ENCODE results near the gene CD248.

CD248 gene

GRCh38 chr11:66289548-66290329 lies 27.1 kb downstream of the CD248 start (continued):
- no peak for TF ChIP-seq ZNF488 (tag by site-specific recombination; IDR thresholded peaks at IDR 0.05)
- TF ChIP-seq ZNF571 (tag by site-specific recombination; IDR thresholded peaks at IDR 0.05) = no peak
- no peak for TF ChIP-seq ZNF175 (tag by site-specific recombination; IDR thresholded peaks at IDR 0.05)
- TF ChIP-seq IKZF3 (tag by site-specific recombination; IDR thresholded peaks at IDR 0.05) = 0 out of 2 replicates have a peak, but pooled peaks have one; percentile 36
- TF ChIP-seq ZNF140 (tag by site-specific recombination; IDR thresholded peaks at IDR 0.05) = no peak
- TF ChIP-seq ZIC2 (tag by site-specific recombination; IDR thresholded peaks at IDR 0.05) = peak; percentile 5; the same call in 1 of the 2 replicates
- no peak for TF ChIP-seq ZNF398 (tag by site-specific recombination; IDR thresholded peaks at IDR 0.05)
- no peak for TF ChIP-seq ZNF626 (tag by site-specific recombination; IDR thresholded peaks at IDR 0.05)
- TF ChIP-seq, protein P1, sequence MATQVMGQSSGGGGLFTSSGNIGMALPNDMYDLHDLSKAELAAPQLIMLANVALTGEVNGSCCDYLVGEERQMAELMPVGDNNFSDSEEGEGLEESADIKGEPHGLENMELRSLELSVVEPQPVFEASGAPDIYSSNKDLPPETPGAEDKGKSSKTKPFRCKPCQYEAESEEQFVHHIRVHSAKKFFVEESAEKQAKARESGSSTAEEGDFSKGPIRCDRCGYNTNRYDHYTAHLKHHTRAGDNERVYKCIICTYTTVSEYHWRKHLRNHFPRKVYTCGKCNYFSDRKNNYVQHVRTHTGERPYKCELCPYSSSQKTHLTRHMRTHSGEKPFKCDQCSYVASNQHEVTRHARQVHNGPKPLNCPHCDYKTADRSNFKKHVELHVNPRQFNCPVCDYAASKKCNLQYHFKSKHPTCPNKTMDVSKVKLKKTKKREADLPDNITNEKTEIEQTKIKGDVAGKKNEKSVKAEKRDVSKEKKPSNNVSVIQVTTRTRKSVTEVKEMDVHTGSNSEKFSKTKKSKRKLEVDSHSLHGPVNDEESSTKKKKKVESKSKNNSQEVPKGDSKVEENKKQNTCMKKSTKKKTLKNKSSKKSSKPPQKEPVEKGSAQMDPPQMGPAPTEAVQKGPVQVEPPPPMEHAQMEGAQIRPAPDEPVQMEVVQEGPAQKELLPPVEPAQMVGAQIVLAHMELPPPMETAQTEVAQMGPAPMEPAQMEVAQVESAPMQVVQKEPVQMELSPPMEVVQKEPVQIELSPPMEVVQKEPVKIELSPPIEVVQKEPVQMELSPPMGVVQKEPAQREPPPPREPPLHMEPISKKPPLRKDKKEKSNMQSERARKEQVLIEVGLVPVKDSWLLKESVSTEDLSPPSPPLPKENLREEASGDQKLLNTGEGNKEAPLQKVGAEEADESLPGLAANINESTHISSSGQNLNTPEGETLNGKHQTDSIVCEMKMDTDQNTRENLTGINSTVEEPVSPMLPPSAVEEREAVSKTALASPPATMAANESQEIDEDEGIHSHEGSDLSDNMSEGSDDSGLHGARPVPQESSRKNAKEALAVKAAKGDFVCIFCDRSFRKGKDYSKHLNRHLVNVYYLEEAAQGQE (tag by site-specific recombination; IDR thresholded peaks at IDR 0.05) = peak; percentile 99
- no peak for TF ChIP-seq ZNF830 (tag by site-specific recombination; IDR thresholded peaks at IDR 0.05; ENCODE audit: low read depth)
- TF ChIP-seq ZNF561 (tag by site-specific recombination; IDR thresholded peaks at IDR 0.05; ENCODE audit: borderline replicate concordance) = no peak
- no peak for TF ChIP-seq ZNF610 (tag by site-specific recombination; IDR thresholded peaks at IDR 0.05; ENCODE audit: borderline replicate concordance)
- no peak for TF ChIP-seq ZNF157 (tag by site-specific recombination; IDR thresholded peaks at IDR 0.05)
- no peak for TF ChIP-seq MEIS1 (CRISPR knock-in tag; IDR thresholded peaks at IDR 0.05; ENCODE audit: borderline replicate concordance)
- 0 out of 2 replicates have a peak, but pooled peaks have one; percentile 18 for TF ChIP-seq KLF10 (tag by site-specific recombination; IDR thresholded peaks at IDR 0.05)
- TF ChIP-seq ZBTB20 (tag by site-specific recombination; IDR thresholded peaks at IDR 0.05) = 0 out of 2 replicates have a peak, but pooled peaks have one; percentile 38
- TF ChIP-seq, protein P2, sequence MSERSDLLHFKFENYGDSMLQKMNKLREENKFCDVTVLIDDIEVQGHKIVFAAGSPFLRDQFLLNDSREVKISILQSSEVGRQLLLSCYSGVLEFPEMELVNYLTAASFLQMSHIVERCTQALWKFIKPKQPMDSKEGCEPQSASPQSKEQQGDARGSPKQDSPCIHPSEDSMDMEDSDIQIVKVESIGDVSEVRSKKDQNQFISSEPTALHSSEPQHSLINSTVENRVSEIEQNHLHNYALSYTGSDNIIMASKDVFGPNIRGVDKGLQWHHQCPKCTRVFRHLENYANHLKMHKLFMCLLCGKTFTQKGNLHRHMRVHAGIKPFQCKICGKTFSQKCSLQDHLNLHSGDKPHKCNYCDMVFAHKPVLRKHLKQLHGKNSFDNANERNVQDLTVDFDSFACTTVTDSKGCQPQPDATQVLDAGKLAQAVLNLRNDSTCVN (tag by site-specific recombination; optimal IDR thresholded peaks at IDR 0.05) = no peak
- TF ChIP-seq ZSCAN30 (tag by site-specific recombination; IDR thresholded peaks at IDR 0.05) = no peak
- peak; percentile 61 for TF ChIP-seq EGR2 (tag by site-specific recombination; IDR thresholded peaks at IDR 0.05; ENCODE audit: low read depth)
- no peak; the same call in 1 of the 2 replicates for TF ChIP-seq ZNF394 (tag by site-specific recombination; IDR thresholded peaks at IDR 0.05; ENCODE audit: borderline replicate concordance)
- no peak for TF ChIP-seq ZNF660 (tag by site-specific recombination; IDR thresholded peaks at IDR 0.05)
- TF ChIP-seq, protein P3, sequence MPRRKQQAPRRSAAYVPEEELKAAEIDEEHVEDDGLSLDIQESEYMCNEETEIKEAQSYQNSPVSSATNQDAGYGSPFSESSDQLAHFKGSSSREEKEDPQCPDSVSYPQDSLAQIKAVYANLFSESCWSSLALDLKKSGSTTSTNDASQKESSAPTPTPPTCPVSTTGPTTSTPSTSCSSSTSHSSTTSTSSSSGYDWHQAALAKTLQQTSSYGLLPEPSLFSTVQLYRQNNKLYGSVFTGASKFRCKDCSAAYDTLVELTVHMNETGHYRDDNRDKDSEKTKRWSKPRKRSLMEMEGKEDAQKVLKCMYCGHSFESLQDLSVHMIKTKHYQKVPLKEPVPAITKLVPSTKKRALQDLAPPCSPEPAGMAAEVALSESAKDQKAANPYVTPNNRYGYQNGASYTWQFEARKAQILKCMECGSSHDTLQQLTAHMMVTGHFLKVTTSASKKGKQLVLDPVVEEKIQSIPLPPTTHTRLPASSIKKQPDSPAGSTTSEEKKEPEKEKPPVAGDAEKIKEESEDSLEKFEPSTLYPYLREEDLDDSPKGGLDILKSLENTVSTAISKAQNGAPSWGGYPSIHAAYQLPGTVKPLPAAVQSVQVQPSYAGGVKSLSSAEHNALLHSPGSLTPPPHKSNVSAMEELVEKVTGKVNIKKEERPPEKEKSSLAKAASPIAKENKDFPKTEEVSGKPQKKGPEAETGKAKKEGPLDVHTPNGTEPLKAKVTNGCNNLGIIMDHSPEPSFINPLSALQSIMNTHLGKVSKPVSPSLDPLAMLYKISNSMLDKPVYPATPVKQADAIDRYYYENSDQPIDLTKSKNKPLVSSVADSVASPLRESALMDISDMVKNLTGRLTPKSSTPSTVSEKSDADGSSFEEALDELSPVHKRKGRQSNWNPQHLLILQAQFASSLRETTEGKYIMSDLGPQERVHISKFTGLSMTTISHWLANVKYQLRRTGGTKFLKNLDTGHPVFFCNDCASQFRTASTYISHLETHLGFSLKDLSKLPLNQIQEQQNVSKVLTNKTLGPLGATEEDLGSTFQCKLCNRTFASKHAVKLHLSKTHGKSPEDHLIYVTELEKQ (tag by site-specific recombination; IDR thresholded peaks at IDR 0.05; ENCODE audit: borderline replicate concordance) = no peak
- TF ChIP-seq, protein P4, sequence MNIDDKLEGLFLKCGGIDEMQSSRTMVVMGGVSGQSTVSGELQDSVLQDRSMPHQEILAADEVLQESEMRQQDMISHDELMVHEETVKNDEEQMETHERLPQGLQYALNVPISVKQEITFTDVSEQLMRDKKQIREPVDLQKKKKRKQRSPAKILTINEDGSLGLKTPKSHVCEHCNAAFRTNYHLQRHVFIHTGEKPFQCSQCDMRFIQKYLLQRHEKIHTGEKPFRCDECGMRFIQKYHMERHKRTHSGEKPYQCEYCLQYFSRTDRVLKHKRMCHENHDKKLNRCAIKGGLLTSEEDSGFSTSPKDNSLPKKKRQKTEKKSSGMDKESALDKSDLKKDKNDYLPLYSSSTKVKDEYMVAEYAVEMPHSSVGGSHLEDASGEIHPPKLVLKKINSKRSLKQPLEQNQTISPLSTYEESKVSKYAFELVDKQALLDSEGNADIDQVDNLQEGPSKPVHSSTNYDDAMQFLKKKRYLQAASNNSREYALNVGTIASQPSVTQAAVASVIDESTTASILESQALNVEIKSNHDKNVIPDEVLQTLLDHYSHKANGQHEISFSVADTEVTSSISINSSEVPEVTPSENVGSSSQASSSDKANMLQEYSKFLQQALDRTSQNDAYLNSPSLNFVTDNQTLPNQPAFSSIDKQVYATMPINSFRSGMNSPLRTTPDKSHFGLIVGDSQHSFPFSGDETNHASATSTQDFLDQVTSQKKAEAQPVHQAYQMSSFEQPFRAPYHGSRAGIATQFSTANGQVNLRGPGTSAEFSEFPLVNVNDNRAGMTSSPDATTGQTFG (tag by site-specific recombination; IDR thresholded peaks at IDR 0.05; ENCODE audit: borderline replicate concordance) = no peak
- TF ChIP-seq ZNF221 (tag by site-specific recombination; IDR thresholded peaks at IDR 0.05; ENCODE audit: borderline replicate concordance) = no peak
- TF ChIP-seq REPIN1 (tag by site-specific recombination; IDR thresholded peaks at IDR 0.05; ENCODE audit: low read depth) = no peak
